Stimulated activated CD8-positive, alpha-beta memory T cell treated with anti-CD3 and anti-CD28 coated beads, Interleukin-2, amount 100 ng/mL, for 1 hour (primary cell): ENCODE results near the gene GOLPH3L.
"Not testable (repeated sequence)": the region's sequence is repeated elsewhere in the genome, so short reads cannot be mapped to it uniquely, and the experiment has no call there.

ENCODE experiments used
- DNase-seq, 2 donors: peaks; one replicate each; pipeline ENCODE4 v3.0.0-alpha.2; 2020; ENCODE audit warnings: low read depth in 2 of 2

The GOLPH3L gene

GRCh38 chr1:150696995-150697927 is at the start of gene GOLPH3L:
GOLPH3L (minus strand) TSS chr1:150697154; CDS start chr1:150694838, 2,316 bp downstream.
- DNase-seq, result peak; percentile 75 to 77

GRCh38 chr1:150730130-150730721 is 33.3 kb upstream of the GOLPH3L start:
- DNase-seq, result no peak

DNA sequence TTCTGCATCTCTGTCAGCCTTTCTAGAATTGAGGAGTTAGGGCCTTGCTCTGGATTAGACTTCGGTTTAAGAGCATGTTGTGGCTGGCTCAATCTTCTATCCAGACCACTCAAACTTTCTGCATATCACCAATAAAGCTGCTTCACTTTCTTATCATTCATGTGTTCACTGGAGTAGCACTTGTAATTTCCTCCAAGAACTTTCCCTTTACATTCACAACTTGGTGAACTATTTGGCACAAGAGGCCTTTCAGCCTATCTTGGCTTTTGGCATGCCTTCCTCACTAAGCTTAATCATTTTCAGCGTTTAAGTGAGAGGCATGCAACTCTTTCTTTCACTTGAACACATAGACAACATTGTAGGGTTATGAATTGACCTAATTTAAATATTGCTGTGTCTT is 27.4 kb upstream of the GOLPH3L start:
- no peak for DNase-seq

- DNase-seq, result no peak
Measured at GRCh38 chr1:150720703-150721102, 23.7 kb upstream of the GOLPH3L start, which contains the start of gene HORMAD1. HORMAD1 (minus strand) TSS chr1:150720895; CDS start chr1:150719505, 1,390 bp downstream.

DNA sequence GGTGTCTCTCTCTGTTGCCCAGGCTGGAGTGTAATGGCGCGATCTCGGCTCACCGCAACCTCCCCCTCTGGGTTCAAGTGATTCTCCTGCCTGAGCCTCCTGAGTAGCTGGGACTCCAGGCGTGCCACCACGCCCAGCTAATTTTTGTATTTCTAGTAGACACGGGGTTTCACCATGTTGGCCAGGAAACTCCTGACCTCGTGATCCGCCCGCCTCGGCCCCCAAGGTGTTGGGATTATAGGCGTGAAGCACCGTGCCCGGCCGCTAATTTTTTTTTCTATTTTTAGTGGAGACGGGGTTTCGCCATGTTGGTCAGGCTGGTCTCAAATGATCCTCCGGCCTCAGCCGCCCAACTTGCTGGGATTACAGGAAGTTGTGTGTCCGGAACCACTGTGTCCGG is 23.1 kb upstream of the GOLPH3L start:
- no peak for DNase-seq

GRCh38 chr1:150718225-150718891 is 21.4 kb upstream of the GOLPH3L start:
- no peak for DNase-seq

- DNase-seq, result not testable (repeated sequence)
Measured at GRCh38 chr1:150709031-150709430, 12.1 kb upstream of the GOLPH3L start.

GRCh38 chr1:150708595-150708994 is 11.6 kb upstream of the GOLPH3L start:
- DNase-seq, result no peak

GRCh38 chr1:150706091-150706490 is 9.1 kb upstream of the GOLPH3L start:
- no peak for DNase-seq

DNA sequence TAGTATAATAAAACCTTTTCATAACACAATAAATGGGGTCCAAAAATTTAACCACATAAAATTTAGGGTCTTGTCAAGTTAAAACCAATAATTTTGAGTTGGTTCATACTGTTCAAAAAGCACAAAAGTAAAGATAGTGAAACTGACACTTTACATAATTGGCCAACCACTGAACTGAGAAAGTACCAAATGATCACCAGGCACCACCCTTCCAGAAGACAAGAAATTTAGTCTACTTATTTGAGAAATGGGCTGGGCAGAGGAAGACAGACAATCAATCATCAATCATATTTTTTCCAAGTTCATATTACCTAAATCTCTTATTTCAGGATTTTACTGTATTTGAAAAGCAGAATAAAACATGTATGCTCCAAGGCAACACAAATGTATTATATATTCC is 6.5 kb upstream of the GOLPH3L start:
- no peak for DNase-seq

GRCh38 chr1:150696590-150696989 is 364 bp downstream of the GOLPH3L start:
- no peak for DNase-seq

DNA sequence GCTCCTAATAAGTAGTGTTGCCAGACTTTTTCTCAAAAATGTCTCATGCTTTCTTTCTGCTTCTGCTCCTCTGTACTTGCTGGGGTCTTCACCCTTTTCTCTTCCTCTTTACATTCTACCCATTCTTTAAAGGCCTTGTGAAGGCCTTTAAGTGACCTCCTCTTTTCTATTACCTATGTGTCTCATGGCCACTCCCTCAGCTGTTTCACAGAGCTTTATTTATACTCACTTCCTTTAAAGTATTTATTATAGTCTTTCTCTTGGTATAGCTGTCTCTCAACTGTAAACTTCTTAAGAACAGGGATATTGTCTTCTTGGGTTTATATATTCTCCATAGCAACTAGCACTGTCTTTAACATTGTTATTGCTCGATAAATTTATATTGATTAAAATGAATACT is 792 bp downstream of the GOLPH3L start:
- no peak for DNase-seq

DNA sequence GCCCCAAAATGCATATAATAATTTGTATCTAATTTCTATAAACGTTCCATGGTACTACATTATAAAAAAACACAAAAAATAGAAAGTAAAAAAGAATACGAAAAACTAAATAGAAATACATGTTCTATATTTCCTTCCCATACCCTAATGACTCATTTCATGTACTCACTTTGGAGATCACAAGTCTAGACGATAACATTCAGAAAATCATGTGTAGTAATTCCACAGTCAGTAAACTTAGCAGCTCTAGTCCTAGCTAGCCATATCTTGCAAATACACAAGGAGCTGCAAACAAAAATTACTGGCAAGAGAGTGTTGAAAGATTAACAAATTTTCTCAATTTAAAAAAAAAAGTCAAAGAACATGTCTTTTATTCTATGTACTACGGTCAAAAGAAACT is 1.4 kb downstream of the GOLPH3L start:
- DNase-seq, result no peak

- DNase-seq, result no peak
Measured at GRCh38 chr1:150692720-150693119, 4.2 kb downstream of the GOLPH3L start.

DNA sequence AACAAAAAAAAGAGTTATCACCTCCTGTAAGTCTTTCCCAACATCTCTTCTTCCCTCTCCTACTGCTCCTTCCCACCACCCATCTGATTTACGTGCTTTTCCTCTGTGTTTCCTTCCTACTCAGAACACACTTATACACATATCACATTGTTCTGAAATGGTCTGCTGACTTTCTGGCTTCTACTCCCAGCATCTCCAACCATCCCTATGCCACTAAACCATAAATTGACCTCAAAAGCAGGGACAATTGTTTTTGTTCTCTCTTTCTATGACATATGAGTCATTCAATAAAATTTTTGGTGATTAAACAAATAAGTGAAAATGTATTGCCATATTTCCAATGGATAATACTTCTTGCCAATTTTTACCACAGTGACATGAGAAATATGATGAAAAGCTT is 8.2 kb downstream of the GOLPH3L start:
- no peak for DNase-seq

DNA sequence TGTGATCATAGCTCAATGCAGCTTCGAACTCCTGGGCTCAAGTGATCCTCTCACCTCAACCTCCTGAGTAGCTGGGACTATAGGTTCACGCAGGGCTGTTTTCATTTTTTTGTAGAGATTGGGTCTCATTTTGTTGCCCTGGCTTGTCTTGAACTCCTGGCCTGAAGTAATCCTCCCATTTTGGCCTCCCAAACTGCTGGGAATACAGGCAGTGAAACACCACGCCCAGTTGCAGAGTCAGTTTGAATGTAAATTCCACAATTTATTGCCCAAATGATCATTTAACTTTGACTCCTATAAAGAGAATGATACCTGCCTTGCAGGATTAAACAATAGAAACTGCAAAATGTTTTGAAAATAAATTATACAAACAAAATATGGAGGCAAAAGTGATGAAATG is 10.7 kb downstream of the GOLPH3L start:
- no peak for DNase-seq

- peak in 1 of 2 donors; percentile 3 for DNase-seq
Measured at GRCh38 chr1:150683914-150684313, 13.0 kb downstream of the GOLPH3L start.

GRCh38 chr1:150678988-150679387 is 18.0 kb downstream of the GOLPH3L start:
- no peak for DNase-seq

GRCh38 chr1:150674881-150675280 is 22.1 kb downstream of the GOLPH3L start:
- no peak for DNase-seq

- no peak for DNase-seq
Measured at GRCh38 chr1:150663321-150663720, 33.6 kb downstream of the GOLPH3L start.

DNA sequence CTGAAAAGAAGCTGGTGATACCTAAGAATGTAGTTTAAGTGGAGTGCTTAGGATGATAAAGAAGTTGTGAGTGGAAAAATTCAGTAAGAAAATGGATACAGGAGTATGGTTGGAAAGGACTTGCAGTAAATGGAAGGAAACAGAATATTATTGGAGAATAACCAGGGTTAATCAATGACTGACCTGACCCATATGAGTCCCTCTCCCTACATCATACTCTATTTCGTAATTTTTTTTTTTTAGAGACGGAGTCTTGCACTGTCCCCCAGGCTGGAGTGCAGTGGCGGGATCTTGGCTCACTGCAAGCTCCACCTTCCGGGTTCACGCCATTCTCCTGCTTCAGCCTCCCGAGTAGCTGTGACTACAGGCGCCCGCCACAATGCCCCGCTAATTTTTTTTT is 34.1 kb downstream of the GOLPH3L start:
- DNase-seq, result no peak

DNA sequence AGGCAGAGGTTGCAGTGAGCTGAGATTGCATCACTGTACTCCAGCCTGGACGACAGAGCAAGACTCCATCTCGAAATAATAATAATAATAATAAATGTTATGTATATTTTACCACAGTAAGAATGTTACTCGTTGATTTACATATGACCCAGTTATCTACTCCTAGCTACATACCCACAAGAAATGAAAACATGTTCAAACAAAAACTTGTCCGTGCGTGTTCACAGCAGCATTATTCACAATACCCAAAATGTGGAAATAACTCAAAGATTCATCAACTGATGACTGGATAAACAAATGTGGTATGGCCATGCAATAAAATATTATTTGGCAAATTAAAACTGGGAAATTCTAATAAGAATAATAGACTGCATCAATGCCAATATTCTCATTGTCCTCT is 35.8 kb downstream of the GOLPH3L start:
- no peak for DNase-seq

DNA sequence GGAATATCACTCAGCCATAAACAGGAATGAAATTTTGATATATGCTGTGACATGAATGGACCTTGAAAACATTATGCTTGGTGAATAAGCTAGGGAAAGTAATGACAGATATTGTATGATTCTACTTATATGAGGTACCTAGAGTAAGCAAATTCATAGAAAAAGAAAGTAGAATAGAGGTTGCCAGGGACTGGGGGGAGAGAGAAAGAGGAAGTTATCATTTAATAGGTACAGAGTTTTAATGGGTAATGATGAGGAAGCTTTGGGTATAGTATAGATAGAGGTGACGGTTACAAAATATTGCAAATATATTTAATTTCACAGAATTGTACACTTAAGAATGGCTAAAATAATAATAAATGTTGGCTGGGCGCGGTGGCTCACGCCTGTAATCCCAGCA is 36.4 kb downstream of the GOLPH3L start:
- DNase-seq, result no peak
